ENCODE data around the gene SMURF1. TPM values are rescaled to one million over a fixed set of nuclear protein-coding genes. Genes with fewer than 3 reads are reported as not detected.

The SMURF1 gene
- total and polyA plus RNA-seq, 2 donors (not counting 1 experiment from before 2014, with no cell fraction given), result 17.2 to 18.7 TPM

- no peak for DNase-seq (ENCODE audit: low read depth in 2 of 2)
- Histone ChIP-seq H3K27ac (ENCODE audit: insufficient read depth, low read length) (no peak overlapping the region), H3K4me1 (ENCODE audit: control insufficient read depth, extremely low read depth, insufficient read depth, low read length) (no peaks in the 10 kb centered on the region), H3K27me3 (ENCODE audit: control insufficient read depth, insufficient read depth, low read length) (no peaks in the 10 kb centered on the region), H3K9ac (ENCODE audit: insufficient read depth, low read length) (no peak overlapping the region), H3K4me2 (ENCODE audit: extremely low read depth, insufficient read depth, low read length) (no peak overlapping the region), H3K4me3 (replicated peaks in 1 of 4; ENCODE audit: control extremely low read depth in 1 of 4, insufficient read depth in 1 of 4, low read depth in 3 of 4, low read length in 4 of 4) (no peak overlapping the region), H4K20me1 (ENCODE audit: control insufficient read depth, extremely low read depth, insufficient read depth, low read length) (no peaks in the 10 kb centered on the region), H3K9me3 (ENCODE audit: control insufficient read depth, insufficient read depth, low read depth, low read length) (no peaks in the 10 kb centered on the region), H3K36me3 (ENCODE audit: control insufficient read depth, insufficient read depth, low read length) (peaks cover 26% of the 10 kb centered on the region), H3K79me2 (ENCODE audit: control insufficient read depth, insufficient read depth, low read length) (no peaks in the 10 kb centered on the region), H2AFZ (ENCODE audit: low read length) (no peak overlapping the region)
- TF ChIP-seq CTCF (conservative IDR thresholded peaks at IDR 0.05 in 1 of 2, IDR thresholded peaks at IDR 0.05 in 1 of 2; ENCODE audit: low read depth in 1 of 2, low read length in 2 of 2), result no peak
- no peak for TF ChIP-seq EZH2 (IDR thresholded peaks at IDR 0.05; ENCODE audit: low read length, missing control alignments)
Measured at GRCh38 chr7:98997846-98998245, 146.1 kb downstream of the SMURF1 start.

DNA sequence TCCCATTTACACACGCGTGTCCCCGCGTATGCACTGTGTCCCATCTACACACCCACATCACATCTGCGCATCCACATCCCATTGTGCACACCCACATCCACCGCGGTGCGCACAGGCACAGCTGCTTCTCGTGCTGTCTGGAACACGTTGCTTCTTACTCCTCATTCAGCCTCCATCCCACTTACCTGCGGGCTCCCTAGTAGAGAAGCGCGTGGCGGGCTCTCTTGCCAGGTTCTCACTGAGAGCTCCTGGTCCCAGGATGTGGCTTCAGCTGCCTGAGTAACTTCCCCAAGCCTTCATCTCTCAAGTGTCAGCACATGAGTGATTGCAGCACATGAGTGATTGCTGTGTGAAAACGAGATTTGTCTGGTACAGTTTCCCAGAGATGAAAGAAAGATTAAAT lies 147.8 kb downstream of the SMURF1 start:
- Histone ChIP-seq H3K4me3 (replicated peaks in 1 of 4; ENCODE audit: control extremely low read depth in 1 of 4, insufficient read depth in 1 of 4, low read depth in 3 of 4, low read length in 4 of 4) (no peak overlapping the region), H3K27me3 (ENCODE audit: control insufficient read depth, insufficient read depth, low read length) (no peaks in the 10 kb centered on the region), H3K9me3 (ENCODE audit: control insufficient read depth, insufficient read depth, low read depth, low read length) (no peaks in the 10 kb centered on the region), H3K4me1 (ENCODE audit: control insufficient read depth, extremely low read depth, insufficient read depth, low read length) (no peaks in the 10 kb centered on the region), H3K4me2 (ENCODE audit: extremely low read depth, insufficient read depth, low read length) (no peak overlapping the region), H2AFZ (ENCODE audit: low read length) (no peak overlapping the region), H4K20me1 (ENCODE audit: control insufficient read depth, extremely low read depth, insufficient read depth, low read length) (no peaks in the 10 kb centered on the region), H3K9ac (ENCODE audit: insufficient read depth, low read length) (no peak overlapping the region), H3K27ac (ENCODE audit: insufficient read depth, low read length) (no peak overlapping the region), H3K36me3 (ENCODE audit: control insufficient read depth, insufficient read depth, low read length) (peaks cover 27% of the 10 kb centered on the region), H3K79me2 (ENCODE audit: control insufficient read depth, insufficient read depth, low read length) (no peaks in the 10 kb centered on the region)
- DNase-seq (ENCODE audit: low read depth in 2 of 2), result no peak
- no peak for TF ChIP-seq CTCF (conservative IDR thresholded peaks at IDR 0.05 in 1 of 2, IDR thresholded peaks at IDR 0.05 in 1 of 2; ENCODE audit: low read depth in 1 of 2, low read length in 2 of 2)
- no peak for TF ChIP-seq EZH2 (IDR thresholded peaks at IDR 0.05; ENCODE audit: low read length, missing control alignments)

DNA sequence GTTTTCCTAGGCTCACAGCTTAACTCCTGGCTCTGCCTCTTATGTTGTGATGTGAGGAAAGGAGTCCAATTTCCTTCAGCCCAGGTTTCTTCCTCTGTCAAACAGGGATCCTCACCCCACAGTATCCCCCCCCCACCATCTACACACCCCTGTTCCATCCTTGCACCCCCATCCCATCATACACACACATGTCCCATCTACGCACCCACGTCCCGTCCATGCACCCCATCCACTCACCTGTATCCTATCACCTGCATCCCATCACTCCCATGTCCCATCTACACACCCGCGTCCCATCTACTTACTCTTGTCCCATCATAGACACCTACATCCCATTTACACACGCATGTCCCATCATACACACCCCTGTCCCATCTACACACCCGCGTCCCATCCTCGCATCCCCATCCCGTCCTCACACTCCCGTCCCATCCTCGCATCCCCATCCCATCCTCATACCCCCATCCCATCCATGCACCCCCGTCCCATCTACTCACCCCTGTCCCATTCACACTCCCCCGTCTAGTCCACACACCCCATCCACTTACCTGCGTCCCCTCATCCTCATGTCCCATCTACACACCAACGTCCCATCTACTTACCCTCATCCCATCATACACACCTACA lies 148.3 kb downstream of the SMURF1 start:
- Histone ChIP-seq H4K20me1 (ENCODE audit: control insufficient read depth, extremely low read depth, insufficient read depth, low read length) (no peaks in the 10 kb centered on the region), H3K9ac (ENCODE audit: insufficient read depth, low read length) (no peak overlapping the region), H3K4me1 (ENCODE audit: control insufficient read depth, extremely low read depth, insufficient read depth, low read length) (no peaks in the 10 kb centered on the region), H3K4me2 (ENCODE audit: extremely low read depth, insufficient read depth, low read length) (no peak overlapping the region), H3K79me2 (ENCODE audit: control insufficient read depth, insufficient read depth, low read length) (no peaks in the 10 kb centered on the region), H3K9me3 (ENCODE audit: control insufficient read depth, insufficient read depth, low read depth, low read length) (no peaks in the 10 kb centered on the region), H3K4me3 (replicated peaks in 1 of 4; ENCODE audit: control extremely low read depth in 1 of 4, insufficient read depth in 1 of 4, low read depth in 3 of 4, low read length in 4 of 4) (no peak overlapping the region), H2AFZ (ENCODE audit: low read length) (no peak overlapping the region), H3K27ac (ENCODE audit: insufficient read depth, low read length) (no peak overlapping the region), H3K27me3 (ENCODE audit: control insufficient read depth, insufficient read depth, low read length) (no peaks in the 10 kb centered on the region), H3K36me3 (ENCODE audit: control insufficient read depth, insufficient read depth, low read length) (peaks cover 30% of the 10 kb centered on the region)
- no peak for DNase-seq (ENCODE audit: low read depth in 2 of 2)
- TF ChIP-seq CTCF (conservative IDR thresholded peaks at IDR 0.05 in 1 of 2, IDR thresholded peaks at IDR 0.05 in 1 of 2; ENCODE audit: low read depth in 1 of 2, low read length in 2 of 2), result no peak
- TF ChIP-seq EZH2 (IDR thresholded peaks at IDR 0.05; ENCODE audit: low read length, missing control alignments), result no peak
